ENCODE results near the gene DYNAP. TPM values are rescaled to one million over a fixed set of nuclear protein-coding genes. Genes with fewer than 3 reads are reported as not detected.
A peak's percentile ranks its signal among the peaks of the same experiment; 100 is the strongest.

DYNAP gene
- total and polyA plus RNA-seq, 8 donors = 0.09 to 0.16 (median 0.11) TPM; not detected in 4

DNA sequence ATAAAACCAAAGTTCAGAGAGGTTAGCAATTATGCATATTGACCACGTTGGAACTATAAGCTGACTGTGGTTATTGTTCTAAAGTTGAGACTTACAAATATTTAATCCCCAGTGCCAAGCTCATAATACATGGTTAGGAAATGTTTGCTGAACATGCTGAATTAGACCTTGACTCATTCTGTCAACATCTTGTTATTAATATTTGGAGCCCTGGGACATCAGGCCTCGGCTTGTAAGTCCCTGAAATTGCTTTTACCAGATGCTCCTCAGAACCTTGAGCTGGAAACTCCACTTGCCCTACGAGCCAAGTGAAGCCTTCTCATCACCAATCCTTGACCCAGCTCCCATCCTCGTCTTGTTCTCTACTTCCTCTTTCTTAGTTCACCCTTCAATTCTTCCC lies 21.2 kb downstream of the DYNAP start:
- ATAC-seq (peak; percentile 72), DNase-seq (peak in 1 of 4 donors; percentile 37)
- Histone ChIP-seq H3K4me1 (peaks cover 0 to 4% of the 10 kb centered on the region in 2 donors), H3K27ac (no peak overlapping the region), H3K36me3 (no peaks in the 10 kb centered on the region), H3K27me3 (no peaks in the 10 kb centered on the region), H3K9me3 (no peaks in the 10 kb centered on the region), H3K4me3 (no peak overlapping the region)
- TF ChIP-seq, protein P1, sequence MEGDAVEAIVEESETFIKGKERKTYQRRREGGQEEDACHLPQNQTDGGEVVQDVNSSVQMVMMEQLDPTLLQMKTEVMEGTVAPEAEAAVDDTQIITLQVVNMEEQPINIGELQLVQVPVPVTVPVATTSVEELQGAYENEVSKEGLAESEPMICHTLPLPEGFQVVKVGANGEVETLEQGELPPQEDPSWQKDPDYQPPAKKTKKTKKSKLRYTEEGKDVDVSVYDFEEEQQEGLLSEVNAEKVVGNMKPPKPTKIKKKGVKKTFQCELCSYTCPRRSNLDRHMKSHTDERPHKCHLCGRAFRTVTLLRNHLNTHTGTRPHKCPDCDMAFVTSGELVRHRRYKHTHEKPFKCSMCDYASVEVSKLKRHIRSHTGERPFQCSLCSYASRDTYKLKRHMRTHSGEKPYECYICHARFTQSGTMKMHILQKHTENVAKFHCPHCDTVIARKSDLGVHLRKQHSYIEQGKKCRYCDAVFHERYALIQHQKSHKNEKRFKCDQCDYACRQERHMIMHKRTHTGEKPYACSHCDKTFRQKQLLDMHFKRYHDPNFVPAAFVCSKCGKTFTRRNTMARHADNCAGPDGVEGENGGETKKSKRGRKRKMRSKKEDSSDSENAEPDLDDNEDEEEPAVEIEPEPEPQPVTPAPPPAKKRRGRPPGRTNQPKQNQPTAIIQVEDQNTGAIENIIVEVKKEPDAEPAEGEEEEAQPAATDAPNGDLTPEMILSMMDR (IDR thresholded peaks at IDR 0.05) = no peak
- intact Hi-C loops (cut with DNase I) = no loop called here

DNA sequence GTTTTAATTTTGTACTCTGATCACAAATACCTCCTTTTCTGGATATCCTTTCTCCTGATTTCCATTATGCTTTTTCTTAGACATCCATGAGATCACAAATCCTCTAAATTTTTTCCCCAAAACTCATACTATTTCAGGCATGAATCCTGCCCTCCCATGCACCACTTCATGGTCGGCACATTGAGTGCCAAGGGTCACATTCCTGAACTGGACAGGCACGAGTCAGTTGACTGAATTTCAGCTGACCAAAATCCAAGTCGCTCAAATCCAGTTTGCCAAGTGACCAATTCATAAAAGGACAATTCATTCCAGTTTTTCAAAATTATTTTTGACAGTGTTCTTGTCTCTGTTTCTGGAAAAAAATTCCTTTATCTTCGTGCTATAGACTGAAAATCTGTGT lies 22.1 kb downstream of the DYNAP start:
- Histone ChIP-seq H3K4me3 (no peak overlapping the region), H3K27me3 (no peaks in the 10 kb centered on the region), H3K36me3 (no peaks in the 10 kb centered on the region), H3K4me1 (peaks cover 0 to 4% of the 10 kb centered on the region in 2 donors), H3K27ac (no peak overlapping the region), H3K9me3 (no peaks in the 10 kb centered on the region)
- ATAC-seq = no peak
- intact Hi-C loops (cut with DNase I) = no loop called here
- DNase-seq = no peak
- TF ChIP-seq, protein P1 (IDR thresholded peaks at IDR 0.05) = no peak

DNA sequence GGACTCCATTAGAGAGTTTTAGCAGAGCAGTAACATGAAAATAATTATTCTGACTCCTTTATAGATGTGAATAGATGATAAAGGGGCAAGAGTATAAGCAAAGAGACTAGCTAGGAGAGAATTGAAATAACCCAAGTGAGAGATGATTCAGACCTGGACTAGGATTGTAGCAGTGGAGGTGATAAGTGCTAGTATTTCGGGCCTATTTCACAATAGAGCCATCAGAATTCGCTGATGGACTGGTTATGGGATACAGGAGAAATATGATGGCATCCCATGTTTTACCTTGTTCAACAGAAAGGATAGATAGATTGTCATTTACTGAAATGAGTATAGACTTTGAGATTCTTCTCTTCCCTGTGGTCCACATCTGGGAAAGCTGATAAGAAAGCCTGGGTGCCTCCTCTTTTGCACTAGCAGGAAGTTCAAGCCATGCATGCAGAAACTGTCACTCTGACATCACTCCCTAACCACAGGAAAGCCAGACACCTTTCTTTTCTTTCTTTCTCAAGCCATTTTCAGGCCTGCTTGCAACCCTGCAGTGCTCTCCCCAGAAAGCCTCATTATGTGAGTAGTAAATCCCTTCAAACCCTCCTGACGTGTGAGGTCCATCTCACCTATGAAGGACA lies 25.3 kb downstream of the DYNAP start:
- intact Hi-C loops (cut with DNase I) = no loop called here
- TF ChIP-seq, protein P1 (IDR thresholded peaks at IDR 0.05) = no peak
- DNase-seq = no peak
- Histone ChIP-seq H3K36me3 (no peaks in the 10 kb centered on the region), H3K27me3 (no peaks in the 10 kb centered on the region), H3K9me3 (no peaks in the 10 kb centered on the region), H3K27ac (no peak overlapping the region), H3K4me1 (no peaks in the 10 kb centered on the region), H3K4me3 (no peak overlapping the region)
- no peak for ATAC-seq

DNA sequence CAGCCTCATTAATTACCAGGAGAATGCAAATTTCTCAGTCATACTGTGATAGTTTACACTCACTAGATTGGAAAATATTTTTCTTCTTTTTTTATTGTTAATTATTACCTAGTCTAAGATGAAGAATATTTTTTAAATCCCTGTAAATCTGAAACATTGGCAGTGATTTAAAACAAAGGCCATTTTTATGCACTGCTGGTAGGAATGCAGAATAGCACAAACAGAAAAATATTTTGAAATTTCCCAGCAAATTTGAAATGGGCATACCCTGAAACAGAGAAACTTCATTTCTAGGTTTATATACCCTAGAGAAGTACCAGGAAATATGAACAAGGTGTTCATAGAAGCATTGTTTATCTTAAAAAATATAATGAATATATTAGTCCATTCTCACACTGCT lies 31.0 kb downstream of the DYNAP start:
- DNase-seq (no peak), ATAC-seq (no peak)
- H3K27me3 ChIP-seq = no peaks in the 10 kb centered on the region
- TF ChIP-seq, protein P1 (IDR thresholded peaks at IDR 0.05) = no peak
- intact Hi-C loops (cut with DNase I) = no loop called here
- no peak overlapping the region for H3K4me3 ChIP-seq
- no peaks in the 10 kb centered on the region for H3K4me1 ChIP-seq
- no peaks in the 10 kb centered on the region for H3K9me3 ChIP-seq
- no peaks in the 10 kb centered on the region for H3K36me3 ChIP-seq
- no peak overlapping the region for H3K27ac ChIP-seq

DNA sequence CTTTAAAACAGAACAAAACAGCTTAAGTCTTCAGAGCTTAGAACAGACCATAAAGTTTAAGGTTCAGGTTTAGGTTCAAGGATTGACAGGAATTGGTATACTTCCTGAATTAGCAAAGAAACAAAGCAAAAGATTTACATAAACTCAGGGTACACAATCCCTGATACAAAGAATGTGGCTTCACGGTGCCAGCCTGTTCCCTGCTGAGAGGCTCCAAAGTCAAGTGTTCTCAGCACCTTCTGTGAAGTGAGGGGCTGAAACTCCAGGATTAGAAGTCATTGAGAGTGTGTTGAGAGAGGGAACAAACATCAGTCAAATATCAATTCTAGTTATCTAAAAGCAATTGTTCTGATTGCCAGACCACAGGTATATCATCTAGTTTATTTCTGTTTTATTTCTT lies 35.7 kb downstream of the DYNAP start:
- no peak for DNase-seq
- Histone ChIP-seq H3K4me3 (no peak overlapping the region), H3K36me3 (no peaks in the 10 kb centered on the region), H3K27ac (no peak overlapping the region), H3K9me3 (peaks cover 0 to 3% of the 10 kb centered on the region in 2 donors), H3K4me1 (no peaks in the 10 kb centered on the region), H3K27me3 (no peaks in the 10 kb centered on the region)
- ATAC-seq = peak; percentile 78
- intact Hi-C loops (cut with DNase I) = no loop called here
- TF ChIP-seq, protein P1 (IDR thresholded peaks at IDR 0.05) = no peak

Measured in left lung (tissue), 10 donors.